H54 (cell line): Measurements from ENCODE around the gene LRRN4CL.
"Not testable (repeated sequence)": the region's sequence is repeated elsewhere in the genome, so short reads cannot be mapped to it uniquely, and the experiment has no call there.

Experiments used
- DNase-seq: peaks from one replicate; pipeline ENCODE4 v3.0.0; 2011; ENCODE audit warnings: low spot score, mixed read lengths; ENCODE audit not compliant: insufficient read length
- FAIRE-seq: peaks from 3 replicates; lab custom pipeline; 2011; peaks lifted over from hg19 to GRCh38; lab: Jason Lieb, UNC
- POLR2A ChIP-seq: IDR thresholded peaks from 2 replicates; pipeline ENCODE4 v1.6.1; 2011; ENCODE audit warnings: low read depth, mild to moderate bottlenecking, low read length

Gene LRRN4CL

GRCh38 chr11:62654297-62654696 is 35.0 kb downstream of the LRRN4CL start:
- FAIRE-seq, result no peak
- TF ChIP-seq POLR2A, result no peak

GRCh38 chr11:62652161-62653006 is 36.9 kb downstream of the LRRN4CL start:
- FAIRE-seq, result no peak
- no peak for DNase-seq
- TF ChIP-seq POLR2A, result no peak

More at GRCh38 chr11:62654297-62654696, 35.0 kb downstream of the LRRN4CL start:
- DNase-seq, result no peak

- not testable (repeated sequence) for DNase-seq, FAIRE-seq
These were observed 39.0 kb downstream of the LRRN4CL start for GRCh38 chr11:62650283-62650682.

GRCh38 chr11:62649486-62649885 is 39.8 kb downstream of the LRRN4CL start:
- FAIRE-seq, result no peak
- no peak for TF ChIP-seq POLR2A

GRCh38 chr11:62648967-62649364 is 40.4 kb downstream of the LRRN4CL start:
- DNase-seq (no peak), FAIRE-seq (no peak)
- TF ChIP-seq POLR2A, result no peak

More at GRCh38 chr11:62649486-62649885, 39.8 kb downstream of the LRRN4CL start:
- DNase-seq, result no peak

GRCh38 chr11:62648185-62648966 is 41.0 kb downstream of the LRRN4CL start:
- no peak for FAIRE-seq
- TF ChIP-seq POLR2A, result no peak

GRCh38 chr11:62647609-62648005 is 41.7 kb downstream of the LRRN4CL start:
- TF ChIP-seq POLR2A, result no peak
- no peak for FAIRE-seq
- DNase-seq, result no peak

More at GRCh38 chr11:62648185-62648966, 41.0 kb downstream of the LRRN4CL start:
- DNase-seq, result no peak

GRCh38 chr11:62646825-62647608 is 42.3 kb downstream of the LRRN4CL start:
- FAIRE-seq (no peak), DNase-seq (no peak)
- no peak for TF ChIP-seq POLR2A

- FAIRE-seq (no peak), DNase-seq (peak; percentile 96)
- TF ChIP-seq POLR2A, result peak; percentile 90
These were observed 43.1 kb downstream of the LRRN4CL start, which contains the start of gene GANAB for GRCh38 chr11:62645946-62646824. Gene GANAB, minus strand, starts transcription at chr11:62646613. Its CDS starts 14 bp downstream, at chr11:62646599.

GRCh38 chr11:62645671-62645945 is 43.7 kb downstream of the LRRN4CL start:
- DNase-seq, result no peak
- no peak for FAIRE-seq
- no peak for TF ChIP-seq POLR2A

- DNase-seq (no peak), FAIRE-seq (no peak)
- no peak for TF ChIP-seq POLR2A
These were observed 45.1 kb downstream of the LRRN4CL start for GRCh38 chr11:62644220-62644619.
